HTR-8/SVneo (cell line): ENCODE data around the gene RNF6.

Experiments
- DNase-seq: peaks from one replicate; pipeline ENCODE4 v3.0.0; 2011; ENCODE audit warnings: low spot score, mixed read lengths; ENCODE audit not compliant: insufficient read length
- FAIRE-seq: peaks from 2 replicates; lab custom pipeline; 2011; peaks lifted over from hg19 to GRCh38; lab: Jason Lieb, UNC

RNF6 gene

DNA sequence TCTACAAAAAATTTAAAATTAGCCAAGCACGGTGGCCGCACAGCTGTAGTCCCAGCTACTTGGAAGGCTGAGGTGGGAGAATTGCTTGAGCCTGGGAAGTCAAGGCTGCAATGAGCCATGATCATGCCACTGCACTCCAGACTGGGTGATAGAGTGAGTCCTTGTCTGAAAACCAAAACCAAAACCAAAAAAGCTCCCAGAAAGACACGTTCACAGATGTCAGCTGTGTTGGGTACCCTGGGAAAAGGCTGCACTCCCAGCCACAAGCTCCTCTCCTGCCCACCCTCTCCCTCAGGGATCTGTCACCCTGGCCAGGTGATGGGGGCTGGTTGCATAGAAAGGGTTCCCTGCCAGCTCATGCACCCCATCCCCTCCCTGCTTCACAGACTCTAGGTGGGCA lies 53.3 kb downstream of the RNF6 start:
- FAIRE-seq (no peak), DNase-seq (no peak)

DNA sequence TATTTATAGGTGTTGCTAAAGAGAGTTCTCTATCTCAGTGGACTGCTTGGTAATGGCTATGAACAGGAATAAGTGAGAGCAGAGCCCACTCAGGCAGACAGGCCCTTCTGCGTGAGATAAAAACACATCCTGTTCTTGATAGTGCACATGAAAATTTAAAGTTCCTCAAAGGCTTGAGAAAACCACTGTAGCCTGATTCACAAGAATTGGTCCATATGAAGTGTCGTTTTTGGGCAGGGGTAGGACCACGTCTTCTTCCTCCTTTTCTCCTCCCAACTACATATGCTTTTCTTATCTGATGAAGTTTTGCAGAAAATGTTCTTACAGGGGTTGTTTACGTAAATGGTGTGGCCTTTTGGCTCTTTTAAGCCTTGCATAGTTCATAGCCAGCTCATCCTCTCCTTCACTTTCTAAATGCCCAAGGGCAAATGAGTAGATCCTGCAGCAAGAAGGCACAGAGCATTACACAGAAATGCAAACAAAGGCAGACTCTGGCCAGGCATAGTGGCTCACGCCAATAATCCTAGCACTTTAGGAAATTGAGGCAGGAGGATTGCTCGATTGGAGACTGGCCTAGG lies 53.8 kb downstream of the RNF6 start:
- DNase-seq (no peak), FAIRE-seq (no peak)

DNA sequence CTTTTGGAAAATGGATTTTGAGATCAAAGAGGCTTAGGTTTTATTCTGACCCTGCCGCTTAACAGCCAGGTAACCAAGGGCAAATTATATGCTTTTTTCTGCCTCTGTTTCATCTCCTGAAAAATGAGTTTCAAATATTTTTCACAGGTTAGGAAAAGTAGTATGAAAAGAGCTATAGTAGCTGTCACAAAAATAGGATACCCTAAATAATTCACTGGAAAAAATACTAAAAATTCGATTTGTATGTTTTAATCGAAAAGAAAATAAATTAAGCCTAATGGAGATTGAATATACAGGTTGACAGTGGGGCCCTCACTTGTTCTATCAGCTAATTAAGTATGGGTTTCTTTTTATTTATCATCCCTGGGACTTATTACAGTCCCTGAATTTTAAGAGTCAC lies 58.3 kb downstream of the RNF6 start:
- DNase-seq (no peak), FAIRE-seq (no peak)
